Measurements from ENCODE around the gene GATD1. TPM values are rescaled to one million over a fixed set of nuclear protein-coding genes. Genes with fewer than 3 reads are reported as not detected.

The GATD1 gene
- total RNA-seq, 1 experiment from 2014 or later: 83.3 TPM

DNA sequence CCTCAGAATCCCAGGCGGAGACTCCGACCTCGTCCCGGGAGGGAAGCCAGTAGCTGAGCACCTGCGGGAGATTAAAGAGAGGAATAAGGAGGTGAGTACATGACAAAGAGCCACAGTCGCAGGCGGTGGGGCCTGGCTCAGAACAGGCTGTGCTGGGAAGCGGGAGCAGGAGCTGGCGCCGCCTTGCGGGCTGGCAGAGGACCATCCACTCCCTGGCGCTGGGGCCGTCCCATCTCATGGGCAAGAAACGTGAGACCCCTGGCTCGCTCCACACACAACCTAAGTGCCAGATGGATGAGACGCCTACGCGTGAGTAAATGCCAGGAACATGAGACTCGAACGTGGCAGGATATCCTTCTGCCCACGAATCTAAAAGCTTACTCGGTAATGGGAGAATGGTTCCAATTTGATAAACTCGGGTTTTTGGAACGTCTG is 6.3 kb upstream of the GATD1 start:
- Mint-ChIP-seq H3K36me3 (ENCODE audit: insufficient read depth, unreplicated experiment) (peaks cover 45% of the 10 kb centered on the region), H3K27ac (ENCODE audit: unreplicated experiment) (no peak overlapping the region), H3K4me1 (ENCODE audit: low read depth, unreplicated experiment) (no peaks in the 10 kb centered on the region), H3K4me3 (ENCODE audit: low read depth, unreplicated experiment) (no peak overlapping the region), H3K27me3 (ENCODE audit: unreplicated experiment) (no peaks in the 10 kb centered on the region), H3K9me3 (ENCODE audit: low read depth, unreplicated experiment) (no peaks in the 10 kb centered on the region)
- TF ChIP-seq, protein P1, sequence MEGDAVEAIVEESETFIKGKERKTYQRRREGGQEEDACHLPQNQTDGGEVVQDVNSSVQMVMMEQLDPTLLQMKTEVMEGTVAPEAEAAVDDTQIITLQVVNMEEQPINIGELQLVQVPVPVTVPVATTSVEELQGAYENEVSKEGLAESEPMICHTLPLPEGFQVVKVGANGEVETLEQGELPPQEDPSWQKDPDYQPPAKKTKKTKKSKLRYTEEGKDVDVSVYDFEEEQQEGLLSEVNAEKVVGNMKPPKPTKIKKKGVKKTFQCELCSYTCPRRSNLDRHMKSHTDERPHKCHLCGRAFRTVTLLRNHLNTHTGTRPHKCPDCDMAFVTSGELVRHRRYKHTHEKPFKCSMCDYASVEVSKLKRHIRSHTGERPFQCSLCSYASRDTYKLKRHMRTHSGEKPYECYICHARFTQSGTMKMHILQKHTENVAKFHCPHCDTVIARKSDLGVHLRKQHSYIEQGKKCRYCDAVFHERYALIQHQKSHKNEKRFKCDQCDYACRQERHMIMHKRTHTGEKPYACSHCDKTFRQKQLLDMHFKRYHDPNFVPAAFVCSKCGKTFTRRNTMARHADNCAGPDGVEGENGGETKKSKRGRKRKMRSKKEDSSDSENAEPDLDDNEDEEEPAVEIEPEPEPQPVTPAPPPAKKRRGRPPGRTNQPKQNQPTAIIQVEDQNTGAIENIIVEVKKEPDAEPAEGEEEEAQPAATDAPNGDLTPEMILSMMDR (IDR thresholded peaks at IDR 0.05; ENCODE audit: unreplicated experiment): no peak
- CTCF ChIA-PET: no interaction called here
- intact Hi-C loops (cut with micrococcal nuclease; ENCODE audit: unreplicated experiment): no loop called here
- DNase-seq: no peak
- BruUV-seq (replicated peaks): no TSS peak

DNA sequence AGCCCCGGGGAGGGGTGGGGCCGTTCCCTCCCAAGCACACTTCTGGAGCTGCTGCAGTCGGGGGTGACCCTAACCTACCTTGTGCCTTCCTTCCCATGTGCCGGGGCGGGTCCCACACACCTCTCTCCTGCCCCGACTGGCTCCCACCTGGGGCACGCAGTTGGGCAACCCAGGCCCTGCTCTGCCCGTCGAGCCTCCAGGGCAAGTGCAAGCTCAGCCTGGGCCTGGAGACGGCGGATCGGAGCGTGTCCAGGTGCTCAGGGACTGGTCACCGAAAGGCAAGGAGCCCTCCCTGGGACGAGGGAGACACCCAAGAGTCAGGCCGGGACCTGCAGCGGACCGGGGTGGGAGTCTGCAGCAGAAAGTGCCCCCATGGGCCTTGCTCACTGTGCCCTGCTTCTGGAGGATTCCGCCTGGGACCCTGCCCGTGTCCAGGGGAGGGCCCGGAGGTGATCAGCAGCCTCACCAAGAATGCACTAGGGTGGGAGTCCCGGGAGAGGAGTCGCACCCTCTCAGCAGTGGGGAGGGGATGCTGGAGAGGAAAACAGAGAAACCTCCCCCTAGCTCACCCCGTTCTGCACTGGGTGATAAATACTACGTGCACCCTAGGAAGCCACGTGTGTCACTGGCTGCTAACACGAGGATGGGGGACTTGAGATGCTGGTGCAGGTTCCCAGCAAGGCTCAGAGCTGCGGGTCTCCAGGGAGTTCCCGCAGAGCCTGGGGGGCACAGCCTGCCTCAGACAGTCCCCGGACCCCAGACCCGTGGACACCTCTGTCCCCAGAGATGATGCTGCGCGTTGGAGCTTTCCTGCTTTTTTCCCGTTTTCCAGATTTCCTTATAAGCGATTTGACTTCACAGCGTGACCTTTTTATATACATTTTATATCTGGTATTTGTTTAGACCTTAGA is 5.2 kb upstream of the GATD1 start:
- no TSS peak for BruUV-seq (replicated peaks)
- H3K27me3 Mint-ChIP-seq (ENCODE audit: unreplicated experiment): no peaks in the 10 kb centered on the region
- CTCF ChIA-PET: no interaction called here

DNA sequence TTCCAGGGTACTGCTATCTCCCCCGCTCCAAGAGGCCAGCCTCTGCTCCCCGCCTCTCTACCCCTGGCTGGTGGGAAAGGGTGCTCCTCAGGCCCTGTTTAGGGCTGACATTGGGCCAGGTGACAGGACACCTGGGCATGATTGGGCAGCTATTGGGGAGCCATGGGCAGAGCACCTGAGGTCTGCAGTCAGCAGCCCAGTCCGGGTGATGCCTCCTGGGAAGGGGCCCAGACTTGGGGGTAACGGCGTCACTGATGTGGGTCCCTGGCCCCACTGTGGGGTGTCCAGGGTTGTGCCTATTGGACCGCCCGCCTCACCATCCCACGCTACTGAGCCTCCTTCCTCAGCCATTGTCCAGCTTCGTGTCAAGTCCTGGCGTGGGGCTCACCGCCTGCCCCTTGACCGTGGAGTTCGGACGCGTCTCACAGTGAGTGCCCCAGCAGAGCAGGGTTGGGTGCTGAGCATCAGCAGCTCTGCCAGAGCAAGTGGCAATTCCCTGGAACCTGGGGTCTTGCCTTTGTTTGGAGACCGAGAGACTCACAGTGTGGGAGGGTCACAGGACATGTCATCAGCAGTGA is 2.8 kb upstream of the GATD1 start:
- H3K4me1 Mint-ChIP-seq (ENCODE audit: low read depth, unreplicated experiment): peaks cover 10% of the 10 kb centered on the region
- H3K27me3 Mint-ChIP-seq (ENCODE audit: unreplicated experiment): no peaks in the 10 kb centered on the region
- CTCF ChIA-PET: no interaction called here
- H3K27ac Mint-ChIP-seq (ENCODE audit: unreplicated experiment): no peak overlapping the region
- no TSS peak for BruUV-seq (replicated peaks)
- no peak overlapping the region for H3K4me3 Mint-ChIP-seq (ENCODE audit: low read depth, unreplicated experiment)
- no peak for DNase-seq
- H3K9me3 Mint-ChIP-seq (ENCODE audit: low read depth, unreplicated experiment): no peaks in the 10 kb centered on the region
- TF ChIP-seq, protein P1 (IDR thresholded peaks at IDR 0.05; ENCODE audit: unreplicated experiment): no peak
- intact Hi-C loops (cut with micrococcal nuclease; ENCODE audit: unreplicated experiment): no loop called here
- H3K36me3 Mint-ChIP-seq (ENCODE audit: insufficient read depth, unreplicated experiment): peaks cover 66% of the 10 kb centered on the region

More for the DNA sequence above, 5.2 kb upstream of the GATD1 start:
- Mint-ChIP-seq H3K4me1 (ENCODE audit: low read depth, unreplicated experiment) (no peaks in the 10 kb centered on the region), H3K36me3 (ENCODE audit: insufficient read depth, unreplicated experiment) (peaks cover 53% of the 10 kb centered on the region), H3K4me3 (ENCODE audit: low read depth, unreplicated experiment) (no peak overlapping the region), H3K9me3 (ENCODE audit: low read depth, unreplicated experiment) (no peaks in the 10 kb centered on the region), H3K27ac (ENCODE audit: unreplicated experiment) (no peak overlapping the region)
- TF ChIP-seq, protein P1 (IDR thresholded peaks at IDR 0.05; ENCODE audit: unreplicated experiment): no peak
- DNase-seq: no peak
- intact Hi-C loops (cut with micrococcal nuclease; ENCODE audit: unreplicated experiment): no loop called here

DNA sequence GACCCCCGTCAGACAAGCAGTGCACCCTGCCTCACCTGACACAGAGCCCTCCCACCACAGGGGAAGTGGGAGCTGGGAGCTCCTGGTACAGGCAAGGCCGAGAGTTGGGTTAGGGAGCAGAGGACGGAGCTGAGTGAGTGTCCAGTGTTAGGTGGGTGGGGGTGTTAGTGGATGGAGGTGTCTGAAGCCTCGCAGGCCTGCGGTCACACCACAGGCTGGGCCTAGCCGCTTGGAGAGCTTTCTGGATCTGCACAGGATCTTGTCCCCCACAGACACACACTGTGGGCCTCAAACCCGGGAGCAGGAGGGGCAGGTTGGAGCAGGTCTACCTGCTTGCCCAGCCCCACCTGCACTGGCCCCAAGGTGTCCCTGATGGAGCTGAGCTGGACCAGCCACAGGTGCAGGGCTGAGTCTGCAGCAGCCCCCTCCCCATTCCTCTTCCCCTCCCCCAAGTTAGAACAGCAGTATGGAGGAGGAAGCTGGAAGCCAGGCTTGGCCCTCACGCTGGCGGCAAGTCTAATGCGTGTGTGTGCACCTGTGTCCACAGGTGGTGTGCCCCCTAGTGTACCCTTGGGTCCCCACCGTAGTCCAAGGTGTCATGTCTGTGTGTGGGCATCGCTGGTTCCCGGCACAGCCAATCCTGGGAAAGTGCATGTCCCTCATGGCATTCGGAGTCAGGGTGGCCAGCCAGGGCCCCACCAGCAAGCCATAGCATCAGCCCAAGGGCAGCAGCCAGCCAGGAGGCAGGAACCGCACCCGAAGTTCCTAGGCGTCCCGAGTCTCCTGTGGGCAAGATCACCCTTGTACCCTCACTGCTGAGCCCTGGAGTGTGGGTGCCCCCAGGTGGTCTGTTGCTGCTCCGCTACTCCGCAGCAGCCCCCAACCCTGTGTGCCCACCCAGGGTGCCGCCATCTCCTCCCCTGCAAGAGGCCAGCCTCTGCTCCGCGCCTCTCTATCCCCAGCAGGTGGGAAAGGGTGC is 2.0 kb upstream of the GATD1 start:
- BruUV-seq (replicated peaks): TSS peak; percentile 10
- Mint-ChIP-seq H3K27me3 (ENCODE audit: unreplicated experiment) (no peaks in the 10 kb centered on the region), H3K36me3 (ENCODE audit: insufficient read depth, unreplicated experiment) (peaks cover 63% of the 10 kb centered on the region), H3K4me1 (ENCODE audit: low read depth, unreplicated experiment) (peaks cover 13% of the 10 kb centered on the region), H3K27ac (ENCODE audit: unreplicated experiment) (no peak overlapping the region), H3K4me3 (ENCODE audit: low read depth, unreplicated experiment) (no peak overlapping the region), H3K9me3 (ENCODE audit: low read depth, unreplicated experiment) (no peaks in the 10 kb centered on the region)
- DNase-seq: no peak
- intact Hi-C loops (cut with micrococcal nuclease; ENCODE audit: unreplicated experiment): no loop called here
- TF ChIP-seq, protein P1 (IDR thresholded peaks at IDR 0.05; ENCODE audit: unreplicated experiment): no peak
- CTCF ChIA-PET: interaction anchor here (0.6 kb wide), 1 partner anchor 68 kb away, joined by 3 read pairs; no protein-coding TSS in a partner anchor

All from Calu3 (cell line).